CD1c-positive myeloid dendritic cell (primary cell): Measurements from ENCODE around the gene SPINK14.

Experiments used
- DNase-seq: peaks from one replicate; pipeline ENCODE4 v3.0.0-alpha.2; 2016; ENCODE audit errors: extremely low spot score

SPINK14 gene

GRCh38 chr5:148201151-148201550 is 32.8 kb downstream of the SPINK14 start:
- no peak for DNase-seq

DNA sequence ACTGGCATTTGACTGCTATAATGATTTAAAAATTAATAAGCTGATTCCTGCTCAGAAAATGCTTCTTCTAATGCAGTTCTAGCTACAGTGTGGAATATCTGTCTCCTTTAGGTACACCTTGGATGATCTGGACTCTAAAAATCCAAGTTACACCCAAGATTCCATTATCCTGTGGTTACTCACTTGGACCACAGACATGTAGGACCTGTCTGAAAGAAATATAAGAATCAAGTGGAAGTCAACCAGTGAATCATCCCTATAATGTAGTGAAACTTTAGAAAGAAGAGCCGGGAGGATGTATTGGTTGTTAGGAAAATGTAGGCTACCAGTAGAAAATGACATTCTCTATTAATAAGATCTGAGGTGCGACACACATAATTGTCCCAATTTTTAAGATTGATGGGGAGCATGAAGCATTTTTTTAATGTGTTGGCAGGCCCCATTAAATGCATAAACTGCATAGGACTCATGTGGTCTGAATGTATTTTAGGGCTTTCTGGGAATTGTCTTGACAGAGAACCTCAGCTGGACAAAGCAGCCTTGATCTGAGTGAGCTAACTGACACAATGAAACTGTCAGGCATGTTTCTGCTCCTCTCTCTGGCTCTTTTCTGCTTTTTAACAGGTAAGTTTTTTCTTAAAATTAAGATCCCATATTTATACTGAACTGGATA is 34.3 kb downstream of the SPINK14 start, which contains the start of gene SPINK6:
Gene SPINK6 (plus strand): TSS at position 512 of the 673 bp plus-strand sequence. CDS start 55 bp downstream, at position 567.
- no peak for DNase-seq

- DNase-seq = peak; percentile 52
Observed at GRCh38 chr5:148205044-148205806, 36.9 kb downstream of the SPINK14 start.

DNA sequence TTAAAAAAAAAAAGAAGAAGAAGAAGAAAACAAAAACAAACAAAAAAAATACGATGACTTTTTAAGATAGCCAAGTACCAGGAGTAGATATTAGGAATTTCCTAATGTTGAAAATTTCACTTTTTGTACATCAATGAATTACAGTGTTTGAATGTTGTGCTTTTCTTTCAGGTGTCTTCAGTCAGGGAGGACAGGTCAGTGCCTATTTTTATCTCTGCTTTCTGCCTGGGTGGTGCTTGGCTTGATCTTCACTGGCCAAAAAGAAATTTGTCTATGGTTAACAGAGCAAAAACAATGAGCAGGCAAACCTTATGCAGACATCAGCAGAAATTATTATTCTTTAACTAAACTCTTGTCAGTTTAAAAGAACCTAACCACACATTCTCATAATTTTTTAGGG is 37.5 kb downstream of the SPINK14 start:
- DNase-seq = no peak

GRCh38 chr5:148206620-148207019 is 38.3 kb downstream of the SPINK14 start:
- no peak for DNase-seq

DNA sequence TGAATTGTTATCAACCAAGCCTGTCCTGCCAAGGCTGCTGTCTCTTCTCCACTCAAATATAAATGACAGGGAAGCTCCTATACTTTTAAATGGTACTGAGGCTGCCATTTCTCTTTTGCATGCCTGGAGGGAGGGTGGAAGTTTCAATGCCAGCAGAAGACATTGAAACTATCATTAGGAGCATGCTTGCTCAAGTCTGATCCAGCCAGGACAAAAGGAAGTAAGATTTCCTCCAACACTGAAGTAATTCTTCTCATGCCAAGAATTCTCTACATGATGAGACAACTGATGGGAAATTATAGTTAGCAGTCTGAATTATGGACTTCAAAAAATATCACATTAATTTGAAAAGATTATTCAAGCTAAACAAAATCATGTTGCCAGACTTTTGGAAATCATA is 39.9 kb downstream of the SPINK14 start:
- no peak for DNase-seq

GRCh38 chr5:148209151-148209770 is 40.9 kb downstream of the SPINK14 start:
- DNase-seq = peak; percentile 20

GRCh38 chr5:148214665-148215185 is 46.4 kb downstream of the SPINK14 start:
- peak; percentile 11 for DNase-seq

DNA sequence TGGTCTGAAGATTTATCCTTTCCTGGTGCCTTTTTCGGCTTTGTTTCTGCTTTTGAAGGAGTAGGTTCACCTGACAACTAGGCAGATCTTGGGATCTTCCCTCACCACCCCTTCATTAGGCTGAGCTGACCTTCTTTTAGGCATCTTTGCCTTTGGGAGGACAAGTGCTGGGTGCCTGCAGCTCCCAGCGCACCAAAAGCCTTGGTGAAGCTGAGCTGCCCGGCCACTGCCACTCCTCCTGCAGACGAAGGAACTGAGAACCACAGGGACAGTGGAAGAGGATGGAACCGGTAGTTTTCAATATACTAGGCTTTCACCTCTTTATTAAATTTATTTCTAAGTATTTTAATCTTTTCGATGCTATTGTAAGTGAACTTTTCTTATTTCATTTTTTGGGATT is 53.2 kb downstream of the SPINK14 start:
- no peak for DNase-seq

GRCh38 chr5:148224117-148224742 is 55.9 kb downstream of the SPINK14 start:
- no peak for DNase-seq
